Measurements from ENCODE around the gene ELMOD3. TPM values are rescaled to one million over a fixed set of nuclear protein-coding genes. Genes with fewer than 3 reads are reported as not detected.

The ELMOD3 gene
- total RNA-seq, 2 donors from 2014 or later = 12.4 to 18.9 TPM

DNA sequence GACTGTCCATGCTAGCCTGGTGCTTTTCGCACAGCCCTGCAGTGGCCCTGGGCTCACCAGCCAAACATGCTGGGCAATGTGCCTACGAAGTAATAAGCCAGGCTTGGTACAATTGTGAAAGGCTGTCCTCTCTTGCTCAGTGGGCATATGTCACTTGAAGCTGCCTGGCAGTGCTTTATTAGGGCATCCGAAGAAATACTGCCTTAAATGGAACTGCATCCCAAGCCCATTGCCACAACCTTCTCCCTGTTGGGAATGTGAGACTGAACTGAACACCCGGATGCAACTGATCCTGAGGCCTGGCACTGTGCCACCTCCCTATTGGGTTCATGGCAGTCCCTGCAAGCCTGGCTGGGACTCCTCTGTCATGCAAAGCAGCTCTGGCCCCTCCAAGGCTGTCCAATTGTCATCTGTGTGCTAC lies 39.7 kb downstream of the ELMOD3 start:
- no peak for DNase-seq
- WGBS, 2 experiments (ENCODE audit: insufficient coverage in 1 of 2, insufficient read length in 1 of 2) = 96 to 97% methylated on average over 4 of the region's 4 CpGs
- Histone ChIP-seq H3K27ac (ENCODE audit: low read depth, low read length) (no peak overlapping the region), H3K9ac (ENCODE audit: extremely low read depth, low read length, poor library complexity, severe bottlenecking) (no peak overlapping the region), H3K4me1 (ENCODE audit: control insufficient read depth, insufficient read depth, low read length) (no peaks in the 10 kb centered on the region), H3K36me3 (ENCODE audit: control insufficient read depth, insufficient read depth, low read length) (peaks cover 15% of the 10 kb centered on the region), H3K27me3 (ENCODE audit: control insufficient read depth, insufficient read depth, low read length, poor library complexity, severe bottlenecking) (no peaks in the 10 kb centered on the region), H3K4me3 (ENCODE audit: low read length) (no peak overlapping the region), H3K9me3 (ENCODE audit: control insufficient read depth, low read length) (no peaks in the 10 kb centered on the region)
- Mint-ChIP-seq H3K36me3 (ENCODE audit: low read depth) (peaks cover 27% of the 10 kb centered on the region), H3K27me3 (ENCODE audit: insufficient read depth) (no peaks in the 10 kb centered on the region), H3K4me3 (no peak overlapping the region), H3K27ac (no peak overlapping the region), H3K4me1 (no peaks in the 10 kb centered on the region), H3K9me3 (no peaks in the 10 kb centered on the region)
- TF ChIP-seq CTCF (conservative IDR thresholded peaks at IDR 0.05) = no peak

DNA sequence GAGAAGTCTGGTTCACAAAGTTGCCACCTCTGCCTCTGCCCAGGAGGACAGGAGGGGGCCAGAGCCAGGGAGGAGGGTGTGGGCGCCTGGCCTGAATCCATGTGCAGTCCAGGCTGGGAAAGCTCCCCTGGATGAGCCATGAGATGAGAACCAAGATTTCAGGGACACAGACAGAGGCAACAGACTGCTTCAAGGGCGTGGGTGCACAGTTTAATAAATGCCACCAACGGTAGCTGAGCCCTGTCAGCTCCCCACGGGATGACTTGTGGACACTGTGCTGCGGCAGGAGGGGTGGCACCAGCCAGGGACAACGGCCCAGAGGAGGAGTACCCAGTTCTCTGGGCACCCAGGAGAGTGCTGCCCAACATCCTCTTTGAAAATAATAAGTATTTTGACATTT lies 40.4 kb downstream of the ELMOD3 start:
- H3K36me3 ChIP-seq (ENCODE audit: control insufficient read depth, insufficient read depth, low read length) = peaks cover 15% of the 10 kb centered on the region
- H3K9ac ChIP-seq (ENCODE audit: extremely low read depth, low read length, poor library complexity, severe bottlenecking) = no peak overlapping the region
- H3K27ac ChIP-seq (ENCODE audit: low read depth, low read length) = no peak overlapping the region
- no peak overlapping the region for H3K4me3 ChIP-seq (ENCODE audit: low read length)
- H3K4me1 Mint-ChIP-seq = no peaks in the 10 kb centered on the region
- peaks cover 30% of the 10 kb centered on the region for H3K36me3 Mint-ChIP-seq (ENCODE audit: low read depth)
- no peak for TF ChIP-seq CTCF (conservative IDR thresholded peaks at IDR 0.05)
- H3K27me3 ChIP-seq (ENCODE audit: control insufficient read depth, insufficient read depth, low read length, poor library complexity, severe bottlenecking) = no peaks in the 10 kb centered on the region
- 89 to 96% methylated on average over 6 of the region's 6 CpGs for WGBS, 2 experiments (ENCODE audit: insufficient coverage in 1 of 2, insufficient read length in 1 of 2)
- no peak overlapping the region for H3K27ac Mint-ChIP-seq
- no peaks in the 10 kb centered on the region for H3K9me3 Mint-ChIP-seq
- H3K4me3 Mint-ChIP-seq = no peak overlapping the region
- H3K4me1 ChIP-seq (ENCODE audit: control insufficient read depth, insufficient read depth, low read length) = no peaks in the 10 kb centered on the region
- DNase-seq = no peak
- no peaks in the 10 kb centered on the region for H3K27me3 Mint-ChIP-seq (ENCODE audit: insufficient read depth)
- no peaks in the 10 kb centered on the region for H3K9me3 ChIP-seq (ENCODE audit: control insufficient read depth, low read length)

- no peaks in the 10 kb centered on the region for H3K9me3 Mint-ChIP-seq
- no peaks in the 10 kb centered on the region for H3K27me3 ChIP-seq (ENCODE audit: control insufficient read depth, insufficient read depth, low read length, poor library complexity, severe bottlenecking)
- no peaks in the 10 kb centered on the region for H3K27me3 Mint-ChIP-seq (ENCODE audit: insufficient read depth)
- H3K4me1 ChIP-seq (ENCODE audit: control insufficient read depth, insufficient read depth, low read length) = no peaks in the 10 kb centered on the region
- no peak overlapping the region for H3K27ac Mint-ChIP-seq
- DNase-seq = no peak
- TF ChIP-seq CTCF (conservative IDR thresholded peaks at IDR 0.05) = no peak
- H3K36me3 Mint-ChIP-seq (ENCODE audit: low read depth) = peaks cover 40% of the 10 kb centered on the region
- no peak overlapping the region for H3K27ac ChIP-seq (ENCODE audit: low read depth, low read length)
- no peak overlapping the region for H3K4me3 ChIP-seq (ENCODE audit: low read length)
- WGBS, 2 experiments (ENCODE audit: insufficient coverage in 1 of 2, insufficient read length in 1 of 2) = 87 to 91% methylated on average over 11 to 14 of the region's 14 CpGs
- H3K9ac ChIP-seq (ENCODE audit: extremely low read depth, low read length, poor library complexity, severe bottlenecking) = no peak overlapping the region
- peaks cover 7% of the 10 kb centered on the region for H3K36me3 ChIP-seq (ENCODE audit: control insufficient read depth, insufficient read depth, low read length)
- no peaks in the 10 kb centered on the region for H3K4me1 Mint-ChIP-seq
- no peaks in the 10 kb centered on the region for H3K9me3 ChIP-seq (ENCODE audit: control insufficient read depth, low read length)
- no peak overlapping the region for H3K4me3 Mint-ChIP-seq
Measured at GRCh38 chr2:85395912-85396475, 41.4 kb downstream of the ELMOD3 start.

All from endodermal cell (in vitro differentiated cells).